HEK293 (cell line): ENCODE data around the gene FAM168B.

Experiments used
- CTCF ChIA-PET: fragments of 350-600 bp; formaldehyde crosslinking; extraction: SDS; loops from one replicate; lab custom pipeline; 2021; ENCODE audit warnings: antibody characterized with exemption; lab: Yijun Ruan, JAX
- POLR2A ChIA-PET: fragments of 300-600 bp; formaldehyde crosslinking; extraction: SDS; loops from one replicate; lab custom pipeline; 2020; ENCODE audit warnings: antibody characterized with exemption, inconsistent platforms; lab: Yijun Ruan, JAX
- H3K27ac ChIP-seq: fragments of 200-500 bp; sonication (Bioruptor generic); 2 replicates; pipeline ENCODE4 v1.5.1; 2014; ENCODE audit warnings: low read depth, low read length, control low read depth, inconsistent platforms; ENCODE audit errors: extremely low read depth
- H3K36me3 ChIP-seq, 2 experiments: fragments of 200-500 bp in 1 of 2; sonication (Bioruptor generic) in 1 of 2; 1 replicate in 1 of 2; 2 replicates in 1 of 2; pipeline ENCODE4 v1.5.1; 2014 to 2017; ENCODE audit warnings: inconsistent platforms in 2 of 2, low read length in 2 of 2; ENCODE audit not compliant: control insufficient read depth in 2 of 2, insufficient read depth in 1 of 2
- H3K4me1 ChIP-seq: fragments of 200-500 bp; sonication (Bioruptor generic); 2 replicates; pipeline ENCODE4 v1.5.1; 2014; ENCODE audit warnings: mild to moderate bottlenecking, low read length, inconsistent platforms; ENCODE audit not compliant: control insufficient read depth, insufficient read depth
- H3K4me3 ChIP-seq: 2 replicates; pipeline ENCODE4 v1.5.1; 2011; ENCODE audit warnings: low read depth, mild to moderate bottlenecking, control low read depth, low read length, moderate library complexity
- H3K9me3 ChIP-seq: fragments of 200-500 bp; sonication (Bioruptor generic); 2 replicates; pipeline ENCODE4 v1.5.1; 2014; ENCODE audit warnings: low read depth, low read length, inconsistent platforms; ENCODE audit not compliant: control insufficient read depth, insufficient read depth
- HIC1 ChIP-seq: fragments of 450-650 bp; formaldehyde crosslinking; IDR thresholded peaks from 2 replicates; pipeline ENCODE4 v1.5.1; 2016; ENCODE audit warnings: missing biosample characterization, missing genetic modification characterization
- HOXA7 ChIP-seq: sonication (generic); formaldehyde crosslinking; IDR thresholded peaks from 2 replicates; pipeline ENCODE4 v1.8.1; 2022; ENCODE audit warnings: missing genetic modification reagents, borderline replicate concordance
- HOXC10 ChIP-seq: sonication (generic); formaldehyde crosslinking; IDR thresholded peaks from 2 replicates; pipeline ENCODE4 v1.8.1; 2023; ENCODE audit warnings: mild to moderate bottlenecking, missing genetic modification reagents
- KLF10 ChIP-seq: fragments of 450-650 bp; IDR thresholded peaks from 2 replicates; pipeline ENCODE4 v1.5.1; 2018; ENCODE audit warnings: missing biosample characterization, mild to moderate bottlenecking, missing genetic modification characterization
- MZF1 ChIP-seq: fragments of 450-650 bp; formaldehyde crosslinking; IDR thresholded peaks from 2 replicates; pipeline ENCODE4 v1.5.1; 2017; ENCODE audit warnings: missing biosample characterization, missing genetic modification characterization, borderline replicate concordance
- PRDM10 ChIP-seq: fragments of 450-650 bp; formaldehyde crosslinking; IDR thresholded peaks from 2 replicates; pipeline ENCODE4 v1.5.1; 2016; ENCODE audit warnings: missing biosample characterization, missing genetic modification characterization
- SCRT1 ChIP-seq: fragments of 450-650 bp; formaldehyde crosslinking; IDR thresholded peaks from 2 replicates; pipeline ENCODE4 v1.5.1; 2016; ENCODE audit warnings: missing biosample characterization, missing genetic modification characterization, borderline replicate concordance
- TRIM28 ChIP-seq: IDR thresholded peaks from 2 replicates; pipeline ENCODE4 v1.6.1; 2011; ENCODE audit warnings: low read length, control low read depth, borderline replicate concordance
- WT1 ChIP-seq: fragments of 450-650 bp; formaldehyde crosslinking; IDR thresholded peaks from 2 replicates; pipeline ENCODE4 v1.5.1; 2016; ENCODE audit warnings: missing biosample characterization, missing genetic modification characterization
- ZNF16 ChIP-seq: fragments of 450-650 bp; formaldehyde crosslinking; IDR thresholded peaks from 2 replicates; pipeline ENCODE4 v1.5.1; 2016; ENCODE audit warnings: low read depth, missing biosample characterization, missing genetic modification characterization
- ZNF521 ChIP-seq: fragments of 450-650 bp; formaldehyde crosslinking; IDR thresholded peaks from 2 replicates; pipeline ENCODE4 v1.5.1; 2017; ENCODE audit warnings: missing biosample characterization, mild to moderate bottlenecking, missing genetic modification characterization
- ZNF549 ChIP-seq: fragments of 450-650 bp; IDR thresholded peaks from 2 replicates; pipeline ENCODE4 v1.5.1; 2018; ENCODE audit warnings: missing biosample characterization, missing genetic modification characterization, mild to moderate bottlenecking, inconsistent platforms, moderate library complexity
- ZNF785 ChIP-seq: fragments of 450-650 bp; formaldehyde crosslinking; IDR thresholded peaks from 2 replicates; pipeline ENCODE4 v1.5.1; 2016; ENCODE audit warnings: missing biosample characterization, missing genetic modification characterization
- TF ChIP-seq, protein P1 (sequence below): fragments of 450-650 bp; formaldehyde crosslinking; conservative IDR thresholded peaks from 2 replicates; pipeline ENCODE4 v1.5.1; 2016; ENCODE audit warnings: low read depth, missing biosample characterization, missing genetic modification characterization
- TF ChIP-seq, protein P2 (sequence below): IDR thresholded peaks from 2 replicates; pipeline ENCODE4 v1.6.1; 2011; ENCODE audit warnings: mild to moderate bottlenecking, low read depth, low read length, borderline replicate concordance
- TF ChIP-seq, protein P3 (sequence below): fragments of 450-650 bp; formaldehyde crosslinking; IDR thresholded peaks from 2 replicates; pipeline ENCODE4 v1.5.1; 2017; ENCODE audit warnings: missing biosample characterization, missing genetic modification characterization

FAM168B gene

GRCh38 chr2:131093006-131093695 is at the start of gene FAM168B:
TSS of gene FAM168B (minus strand) at chr2:131093460. CDS start at chr2:131082646, 10,814 bp downstream.
- Histone ChIP-seq H3K36me3 (peaks cover 26 to 31% of the 10 kb centered on the region in 2 experiments), H3K27ac (peak within 1 kb of the TSS; percentile 97), H3K9me3 (no peaks in the 10 kb centered on the region), H3K4me3 (peak within 1 kb of the TSS; percentile 79), H3K4me1 (no peaks in the 10 kb centered on the region)
- TF ChIP-seq MZF1 (no peak), SCRT1 (tag by site-specific recombination) (no peak), TRIM28 (peak; percentile 26; the same call in 1 of the 2 replicates), ZNF549 (tag by site-specific recombination) (0 out of 2 replicates have a peak, but pooled peaks have one; percentile 17), KLF10 (tag by site-specific recombination) (peak; percentile 65), HOXC10 (CRISPR knock-in tag) (0 out of 2 replicates have a peak, but pooled peaks have one; percentile 82), HOXA7 (CRISPR knock-in tag) (0 out of 2 replicates have a peak, but pooled peaks have one; percentile 52), ZNF785 (tag by site-specific recombination) (no peak), ZNF16 (tag by site-specific recombination) (no peak)
- TF ChIP-seq, protein P1, sequence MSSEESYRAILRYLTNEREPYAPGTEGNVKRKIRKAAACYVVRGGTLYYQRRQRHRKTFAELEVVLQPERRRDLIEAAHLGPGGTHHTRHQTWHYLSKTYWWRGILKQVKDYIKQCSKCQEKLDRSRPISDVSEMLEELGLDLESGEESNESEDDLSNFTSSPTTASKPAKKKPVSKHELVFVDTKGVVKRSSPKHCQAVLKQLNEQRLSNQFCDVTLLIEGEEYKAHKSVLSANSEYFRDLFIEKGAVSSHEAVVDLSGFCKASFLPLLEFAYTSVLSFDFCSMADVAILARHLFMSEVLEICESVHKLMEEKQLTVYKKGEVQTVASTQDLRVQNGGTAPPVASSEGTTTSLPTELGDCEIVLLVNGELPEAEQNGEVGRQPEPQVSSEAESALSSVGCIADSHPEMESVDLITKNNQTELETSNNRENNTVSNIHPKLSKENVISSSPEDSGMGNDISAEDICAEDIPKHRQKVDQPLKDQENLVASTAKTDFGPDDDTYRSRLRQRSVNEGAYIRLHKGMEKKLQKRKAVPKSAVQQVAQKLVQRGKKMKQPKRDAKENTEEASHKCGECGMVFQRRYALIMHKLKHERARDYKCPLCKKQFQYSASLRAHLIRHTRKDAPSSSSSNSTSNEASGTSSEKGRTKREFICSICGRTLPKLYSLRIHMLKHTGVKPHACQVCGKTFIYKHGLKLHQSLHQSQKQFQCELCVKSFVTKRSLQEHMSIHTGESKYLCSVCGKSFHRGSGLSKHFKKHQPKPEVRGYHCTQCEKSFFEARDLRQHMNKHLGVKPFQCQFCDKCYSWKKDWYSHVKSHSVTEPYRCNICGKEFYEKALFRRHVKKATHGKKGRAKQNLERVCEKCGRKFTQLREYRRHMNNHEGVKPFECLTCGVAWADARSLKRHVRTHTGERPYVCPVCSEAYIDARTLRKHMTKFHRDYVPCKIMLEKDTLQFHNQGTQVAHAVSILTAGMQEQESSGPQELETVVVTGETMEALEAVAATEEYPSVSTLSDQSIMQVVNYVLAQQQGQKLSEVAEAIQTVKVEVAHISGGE (tag by site-specific recombination), result 0 out of 2 replicates have a peak, but pooled peaks have one; percentile 12
- TF ChIP-seq, protein P2, sequence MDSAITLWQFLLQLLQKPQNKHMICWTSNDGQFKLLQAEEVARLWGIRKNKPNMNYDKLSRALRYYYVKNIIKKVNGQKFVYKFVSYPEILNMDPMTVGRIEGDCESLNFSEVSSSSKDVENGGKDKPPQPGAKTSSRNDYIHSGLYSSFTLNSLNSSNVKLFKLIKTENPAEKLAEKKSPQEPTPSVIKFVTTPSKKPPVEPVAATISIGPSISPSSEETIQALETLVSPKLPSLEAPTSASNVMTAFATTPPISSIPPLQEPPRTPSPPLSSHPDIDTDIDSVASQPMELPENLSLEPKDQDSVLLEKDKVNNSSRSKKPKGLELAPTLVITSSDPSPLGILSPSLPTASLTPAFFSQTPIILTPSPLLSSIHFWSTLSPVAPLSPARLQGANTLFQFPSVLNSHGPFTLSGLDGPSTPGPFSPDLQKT, result peak; percentile 64; the same call in 1 of the 2 replicates
- ChIA-PET CTCF (interaction anchor here (1.1 to 1.2 kb wide), 2 partner anchors 11 to 13 kb away, joined by 3 to 4 read pairs; no protein-coding TSS in a partner anchor), POLR2A (interaction anchor here (0.6 to 1.8 kb wide), 7 partner anchors 10 to 91 kb away, joined by 3 to 16 read pairs (median 6); partner anchors contain the start of gene PLEKHB2)

GRCh38 chr2:131142849-131143248 is 49.6 kb upstream of the FAM168B start:
- Histone ChIP-seq H3K4me1 (no peaks in the 10 kb centered on the region), H3K4me3 (no peak overlapping the region), H3K27ac (no peak overlapping the region), H3K9me3 (no peaks in the 10 kb centered on the region), H3K36me3 (peaks cover 23 to 87% of the 10 kb centered on the region in 2 experiments)
- CTCF ChIA-PET, result no interaction called here
- POLR2A ChIA-PET, result interaction anchor here (0.5 kb wide), 1 partner anchor 10 kb away, joined by 5 read pairs; no protein-coding TSS in a partner anchor
- no peak for TF ChIP-seq ZNF521 (tag by site-specific recombination)
- no peak for TF ChIP-seq WT1 (tag by site-specific recombination)
- TF ChIP-seq, protein P3, sequence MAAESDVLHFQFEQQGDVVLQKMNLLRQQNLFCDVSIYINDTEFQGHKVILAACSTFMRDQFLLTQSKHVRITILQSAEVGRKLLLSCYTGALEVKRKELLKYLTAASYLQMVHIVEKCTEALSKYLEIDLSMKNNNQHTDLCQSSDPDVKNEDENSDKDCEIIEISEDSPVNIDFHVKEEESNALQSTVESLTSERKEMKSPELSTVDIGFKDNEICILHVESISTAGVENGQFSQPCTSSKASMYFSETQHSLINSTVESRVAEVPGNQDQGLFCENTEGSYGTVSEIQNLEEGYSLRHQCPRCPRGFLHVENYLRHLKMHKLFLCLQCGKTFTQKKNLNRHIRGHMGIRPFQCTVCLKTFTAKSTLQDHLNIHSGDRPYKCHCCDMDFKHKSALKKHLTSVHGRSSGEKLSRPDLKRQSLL (tag by site-specific recombination), result no peak
- TF ChIP-seq HIC1 (tag by site-specific recombination), result no peak
- TF ChIP-seq PRDM10 (tag by site-specific recombination), result no peak
